ENCODE measurements around the gene FHOD3. TPM values are rescaled to one million over a fixed set of nuclear protein-coding genes. Genes with fewer than 3 reads are reported as not detected.

The FHOD3 gene
- total and polyA plus RNA-seq, 2 of the 13 experiments (the other 11 are each of a cell fraction or from before 2014, with no cell fraction given), result 0.07 TPM; not detected in 1

- TF ChIP-seq ZBTB7A (CRISPR knock-in tag; IDR thresholded peaks at IDR 0.05), result no peak
- TF ChIP-seq TCF12 (IDR thresholded peaks at IDR 0.05), result no peak
- no peak for TF ChIP-seq TCF12 (CRISPR knock-in tag; IDR thresholded peaks at IDR 0.05)
- TF ChIP-seq CAMTA2 (CRISPR knock-in tag; IDR thresholded peaks at IDR 0.05; ENCODE audit: borderline replicate concordance), result no peak
These were observed 11.4 kb downstream of the FHOD3 start (continued) for GRCh38 chr18:36308711-36309435.

GRCh38 chr18:36309436-36310391, 12.2 kb downstream of the FHOD3 start:
- TF ChIP-seq ZNF878 (CRISPR knock-in tag; IDR thresholded peaks at IDR 0.05), result no peak
- 0 out of 2 replicates have a peak, but pooled peaks have one; percentile 32 for TF ChIP-seq ELF1 (CRISPR knock-in tag; IDR thresholded peaks at IDR 0.05)
- TF ChIP-seq ZNF562 (CRISPR knock-in tag; IDR thresholded peaks at IDR 0.05; ENCODE audit: borderline replicate concordance), result no peak
- TF ChIP-seq ZNF747 (CRISPR knock-in tag; IDR thresholded peaks at IDR 0.05; ENCODE audit: borderline replicate concordance), result no peak
- TF ChIP-seq, protein P1, sequence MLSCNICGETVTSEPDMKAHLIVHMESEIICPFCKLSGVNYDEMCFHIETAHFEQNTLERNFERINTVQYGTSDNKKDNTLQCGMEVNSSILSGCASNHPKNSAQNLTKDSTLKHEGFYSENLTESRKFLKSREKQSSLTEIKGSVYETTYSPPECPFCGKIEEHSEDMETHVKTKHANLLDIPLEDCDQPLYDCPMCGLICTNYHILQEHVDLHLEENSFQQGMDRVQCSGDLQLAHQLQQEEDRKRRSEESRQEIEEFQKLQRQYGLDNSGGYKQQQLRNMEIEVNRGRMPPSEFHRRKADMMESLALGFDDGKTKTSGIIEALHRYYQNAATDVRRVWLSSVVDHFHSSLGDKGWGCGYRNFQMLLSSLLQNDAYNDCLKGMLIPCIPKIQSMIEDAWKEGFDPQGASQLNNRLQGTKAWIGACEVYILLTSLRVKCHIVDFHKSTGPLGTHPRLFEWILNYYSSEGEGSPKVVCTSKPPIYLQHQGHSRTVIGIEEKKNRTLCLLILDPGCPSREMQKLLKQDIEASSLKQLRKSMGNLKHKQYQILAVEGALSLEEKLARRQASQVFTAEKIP (CRISPR knock-in tag; IDR thresholded peaks at IDR 0.05; ENCODE audit: borderline replicate concordance), result no peak
- no peak for TF ChIP-seq ATF7 (IDR thresholded peaks at IDR 0.05)
- no peak for TF ChIP-seq ATF7 (CRISPR knock-in tag; IDR thresholded peaks at IDR 0.05)
- no peak for TF ChIP-seq ZNF790 (CRISPR knock-in tag; IDR thresholded peaks at IDR 0.05; ENCODE audit: borderline replicate concordance)
- ATAC-seq (peak; percentile 82), DNase-seq (ENCODE audit: low spot score) (no peak), FAIRE-seq (no peak)
- Histone ChIP-seq H3K9ac (ENCODE audit: insufficient read depth, low read depth, low read length) (no peak overlapping the region), H3K36me3 (replicated peaks in 1 of 2; ENCODE audit: control insufficient read depth in 1 of 2, insufficient read depth in 2 of 2, low read length in 2 of 2) (no peaks in the 10 kb centered on the region), H3K4me2 (ENCODE audit: low read depth, low read length) (peak overlapping the region; percentile 37), H3K9me3 (ENCODE audit: low read length) (no peaks in the 10 kb centered on the region), H3K27ac (ENCODE audit: extremely low read length, insufficient read depth, low read length) (no peak overlapping the region), H2AFZ (ENCODE audit: low read length) (no peak overlapping the region), H4K20me1 (ENCODE audit: insufficient read depth, low read length) (no peaks in the 10 kb centered on the region), H3K4me3 (replicated peaks in 1 of 3; ENCODE audit: insufficient read depth in 1 of 3, low read depth in 2 of 3, low read length in 3 of 3) (no peak overlapping the region), H3K4me1 (ENCODE audit: insufficient read depth, low read length) (0 out of 2 replicates have a peak, but pooled peaks cover 4% of the 10 kb centered on the region), H3K79me2 (ENCODE audit: insufficient read depth, low read length) (no peaks in the 10 kb centered on the region), H3K27me3 (ENCODE audit: control insufficient read depth in 1 of 2, insufficient read depth in 2 of 2, low read length in 2 of 2) (peaks cover 0 to 25% of the 10 kb centered on the region in 2 experiments; a peak in 2 of 5 replicates)
- no TSS peak for BruUV-seq (replicated peaks)
- intact Hi-C loops (cut with micrococcal nuclease; ENCODE audit: unreplicated experiment), result no loop called here
- CTCF ChIA-PET (ENCODE audit: low intra/inter-chr PET ratio, low total read pairs), result no interaction called here
- WGBS (ENCODE audit: low lambda C conversion rate), result 4% methylated on average over 7 of the region's 11 CpGs
- POLR2A ChIA-PET, result no interaction called here
- in situ Hi-C loops (cut with HindIII; ENCODE audit: extremely low pct_ligation_motif_present, low pct_unique_long_range_greater_than_20kb), result no loop called here

Measured in HepG2 (cell line).